Neural crest cell (in vitro differentiated cells): ENCODE data around the gene SPRED1. TPM values are rescaled to one million over a fixed set of nuclear protein-coding genes. Genes with fewer than 3 reads are reported as not detected.

Experiments used
- DNase-seq: peaks from one replicate; pipeline ENCODE4 v3.0.0; 2021; ENCODE audit warnings: low read depth, mixed read lengths, low spot score
- H3K27ac Mint-ChIP-seq: one replicate; pipeline ENCODE4 v1.8.0; 2021; ENCODE audit warnings: mild to moderate bottlenecking, mixed read lengths; ENCODE audit not compliant: unreplicated experiment
- H3K27me3 Mint-ChIP-seq: 2 replicates; pipeline ENCODE4 v1.8.0; 2021; ENCODE audit warnings: low read depth, mild to moderate bottlenecking, mixed read lengths
- H3K36me3 Mint-ChIP-seq: 2 replicates; pipeline ENCODE4 v1.8.0; 2021; ENCODE audit warnings: low read depth, mild to moderate bottlenecking, mixed read lengths
- H3K4me1 Mint-ChIP-seq: 2 replicates; pipeline ENCODE4 v1.8.0; 2021; ENCODE audit warnings: mixed read lengths
- H3K4me3 Mint-ChIP-seq: one replicate; pipeline ENCODE4 v1.8.0; 2021; ENCODE audit warnings: mild to moderate bottlenecking, mixed read lengths
- H3K9me3 Mint-ChIP-seq: 2 replicates; pipeline ENCODE4 v1.8.0; 2021; ENCODE audit warnings: mixed read lengths
- total RNA-seq: library from RNA; stranded (reverse); gene quantifications from 2 replicates; pipeline ENCODE4 v1.2.1, GENCODE V29; 2021
- TF ChIP-seq, protein P1 (sequence below): fragments of 200-600 bp; sonication (generic); conservative IDR thresholded peaks from 2 replicates; pipeline ENCODE4 v1.5.0; 2021; ENCODE audit warnings: antibody characterized with exemption, mild to moderate bottlenecking

SPRED1 gene
- total RNA-seq, 1 donor from 2014 or later: 44.2 TPM

DNA sequence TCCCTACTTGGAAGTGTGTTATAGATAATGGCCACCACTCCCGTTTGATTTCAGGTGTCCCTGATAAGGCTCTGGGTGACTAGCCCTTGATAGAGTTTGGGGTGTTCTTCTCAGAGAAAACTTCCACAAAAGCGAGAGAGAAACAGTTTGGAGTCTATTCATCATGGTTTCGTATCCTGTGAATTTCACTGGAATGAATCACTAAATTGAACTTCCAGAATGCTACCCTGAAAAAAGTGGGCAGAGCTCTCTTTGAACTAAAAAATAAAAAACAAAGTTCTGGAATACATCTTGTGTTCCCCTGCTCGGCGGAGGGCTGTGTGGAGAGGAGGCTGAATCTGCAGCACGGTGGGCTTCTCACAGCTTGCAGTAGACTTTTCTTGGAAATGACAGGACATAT lies 148.5 kb downstream of the SPRED1 start:
- H3K27ac Mint-ChIP-seq: no peak overlapping the region

DNA sequence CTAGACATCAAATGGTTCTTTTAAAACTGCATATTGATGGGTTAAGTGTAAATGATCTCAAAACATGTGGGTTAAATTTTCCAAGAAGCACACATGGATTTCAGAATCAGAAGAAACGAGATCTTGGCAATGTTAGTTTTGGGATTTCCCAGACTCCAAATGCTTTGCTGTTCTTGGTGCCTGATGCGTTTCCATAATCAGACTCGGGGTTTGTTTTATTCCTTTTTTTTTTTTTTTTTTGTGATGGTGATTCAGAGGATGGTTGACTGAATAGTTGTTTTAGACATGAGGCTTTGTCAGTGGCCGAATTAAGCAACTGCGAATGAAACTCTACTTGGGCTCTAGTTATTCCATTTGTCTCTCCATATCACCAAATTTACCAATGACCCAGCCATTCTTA lies 149.1 kb downstream of the SPRED1 start:
- Mint-ChIP-seq H3K36me3 (no peaks in the 10 kb centered on the region), H3K4me1 (no peaks in the 10 kb centered on the region), H3K9me3 (no peaks in the 10 kb centered on the region), H3K27ac (no peak overlapping the region), H3K4me3 (no peak overlapping the region), H3K27me3 (peaks cover 7% of the 10 kb centered on the region)
- TF ChIP-seq, protein P1, sequence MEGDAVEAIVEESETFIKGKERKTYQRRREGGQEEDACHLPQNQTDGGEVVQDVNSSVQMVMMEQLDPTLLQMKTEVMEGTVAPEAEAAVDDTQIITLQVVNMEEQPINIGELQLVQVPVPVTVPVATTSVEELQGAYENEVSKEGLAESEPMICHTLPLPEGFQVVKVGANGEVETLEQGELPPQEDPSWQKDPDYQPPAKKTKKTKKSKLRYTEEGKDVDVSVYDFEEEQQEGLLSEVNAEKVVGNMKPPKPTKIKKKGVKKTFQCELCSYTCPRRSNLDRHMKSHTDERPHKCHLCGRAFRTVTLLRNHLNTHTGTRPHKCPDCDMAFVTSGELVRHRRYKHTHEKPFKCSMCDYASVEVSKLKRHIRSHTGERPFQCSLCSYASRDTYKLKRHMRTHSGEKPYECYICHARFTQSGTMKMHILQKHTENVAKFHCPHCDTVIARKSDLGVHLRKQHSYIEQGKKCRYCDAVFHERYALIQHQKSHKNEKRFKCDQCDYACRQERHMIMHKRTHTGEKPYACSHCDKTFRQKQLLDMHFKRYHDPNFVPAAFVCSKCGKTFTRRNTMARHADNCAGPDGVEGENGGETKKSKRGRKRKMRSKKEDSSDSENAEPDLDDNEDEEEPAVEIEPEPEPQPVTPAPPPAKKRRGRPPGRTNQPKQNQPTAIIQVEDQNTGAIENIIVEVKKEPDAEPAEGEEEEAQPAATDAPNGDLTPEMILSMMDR: no peak
- DNase-seq: no peak

More for the DNA sequence above, 148.5 kb downstream of the SPRED1 start:
- DNase-seq: no peak
- H3K4me1 Mint-ChIP-seq: no peaks in the 10 kb centered on the region
- peaks cover 7% of the 10 kb centered on the region for H3K27me3 Mint-ChIP-seq
- H3K9me3 Mint-ChIP-seq: no peaks in the 10 kb centered on the region
- H3K36me3 Mint-ChIP-seq: no peaks in the 10 kb centered on the region
- H3K4me3 Mint-ChIP-seq: no peak overlapping the region
- TF ChIP-seq, protein P1: no peak

DNA sequence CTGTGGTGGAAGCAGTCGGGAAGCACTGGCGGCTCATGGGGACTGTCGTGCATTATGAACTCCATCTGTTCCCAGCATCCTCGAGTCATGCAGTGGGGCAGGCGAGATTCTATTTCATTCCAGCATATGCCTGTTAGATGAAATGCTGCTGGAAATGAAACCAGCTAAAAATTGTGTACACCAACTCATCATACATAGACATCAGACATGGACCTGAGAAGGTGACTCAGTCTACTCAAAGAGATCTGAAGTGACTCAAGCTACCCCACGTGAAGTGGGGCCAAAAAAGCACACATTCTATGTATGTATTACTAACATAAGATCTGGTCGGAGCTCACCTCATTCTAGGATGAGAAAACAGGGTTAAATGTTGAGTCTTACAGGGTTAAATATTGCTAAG lies 153.8 kb downstream of the SPRED1 start:
- peaks cover under 1% of the 10 kb centered on the region for H3K4me1 Mint-ChIP-seq
- TF ChIP-seq, protein P1: no peak
- no peak overlapping the region for H3K4me3 Mint-ChIP-seq
- no peaks in the 10 kb centered on the region for H3K27me3 Mint-ChIP-seq
- DNase-seq: no peak
- H3K27ac Mint-ChIP-seq: no peak overlapping the region
- no peaks in the 10 kb centered on the region for H3K9me3 Mint-ChIP-seq
- no peaks in the 10 kb centered on the region for H3K36me3 Mint-ChIP-seq

Other genes with a start within 250 kb of the SPRED1 start
- 38.0 and 54.6 TPM in 2 replicates for gene FAM98B, start 201.3 kb downstream of the SPRED1 start, total RNA-seq